IMR-90 (cell line): ENCODE data around the gene IGFBP3. TPM values are rescaled to one million over a fixed set of nuclear protein-coding genes. Genes with fewer than 3 reads are reported as not detected.

Experiments
- ATAC-seq: fragments of 200-7000 bp; cut with Tn5 transposase; 2 replicates; pipeline ENCODE4 v1.9.1; 2020; ENCODE audit warnings: low read depth, mild to moderate bottlenecking, moderate library complexity
- BruUV-seq: library from RNA; stranded (reverse); fragments of 400-500 nt; replicated peaks from 2 replicates; lab custom pipeline; 2021; lab: Mats Ljungman, UMichigan
- CTCF ChIA-PET: fragments of 300-600 bp; formaldehyde crosslinking; extraction: SDS; loops from one replicate; lab custom pipeline; 2021; ENCODE audit warnings: antibody characterized with exemption; lab: Yijun Ruan, JAX
- POLR2A ChIA-PET: fragments of 300-600 bp; sonication (Branson Sonifier 250); formaldehyde crosslinking; loops from one replicate; lab custom pipeline; 2022; ENCODE audit warnings: antibody characterized with exemption; ENCODE audit not compliant: unreplicated experiment; lab: Charles Lee
- DNase-seq: peaks from one replicate; pipeline ENCODE4 v3.0.0; 2013
- H2AFZ ChIP-seq: replicated peaks from 2 replicates; pipeline ENCODE3; 2013; ENCODE audit warnings: low read length, mild to moderate bottlenecking; ENCODE audit not compliant: poor library complexity
- H2AK5ac ChIP-seq: 2 replicates; pipeline ENCODE4 v1.6.1; 2013; ENCODE audit warnings: low read depth, low read length, inconsistent platforms
- H2AK9ac ChIP-seq: replicated peaks from 2 replicates; pipeline ENCODE3; 2013; ENCODE audit warnings: mild to moderate bottlenecking, low read depth, low read length, moderate library complexity; ENCODE audit not compliant: poor library complexity
- H2BK120ac ChIP-seq: 2 replicates; pipeline ENCODE4 v1.6.1; 2013; ENCODE audit warnings: low read depth, low read length, inconsistent platforms
- H2BK15ac ChIP-seq: 3 replicates; pipeline ENCODE4 v1.6.1; 2013; ENCODE audit warnings: low read depth, low read length, inconsistent platforms
- H2BK20ac ChIP-seq: 2 replicates; pipeline ENCODE4 v1.6.1; 2013; ENCODE audit warnings: low read depth, mild to moderate bottlenecking, inconsistent platforms, low read length, moderate library complexity
- H2BK5ac ChIP-seq: 2 replicates; pipeline ENCODE4 v1.6.1; 2013; ENCODE audit warnings: mild to moderate bottlenecking, low read depth, low read length, inconsistent platforms; ENCODE audit not compliant: poor library complexity, severe bottlenecking
- H3K14ac ChIP-seq: replicated peaks from 2 replicates; pipeline ENCODE4 v1.6.1; 2013; ENCODE audit warnings: low read depth, low read length, inconsistent platforms
- H3K18ac ChIP-seq: 2 replicates; pipeline ENCODE4 v1.6.1; 2013; ENCODE audit warnings: low read depth, low read length, control low read depth
- H3K23ac ChIP-seq: 2 replicates; pipeline ENCODE4 v1.6.1; 2013; ENCODE audit warnings: low read depth, low read length, inconsistent platforms
- H3K27ac ChIP-seq: 2 replicates; pipeline ENCODE4 v1.5.1; 2013; ENCODE audit warnings: mild to moderate bottlenecking, control low read depth, low read length; ENCODE audit not compliant: insufficient read depth
- H3K27me3 ChIP-seq: 2 replicates; pipeline ENCODE4 v1.6.1; 2013; ENCODE audit warnings: low read length; ENCODE audit not compliant: control insufficient read depth, insufficient read depth
- H3K36me3 ChIP-seq: 2 replicates; pipeline ENCODE4 v1.6.1; 2013; ENCODE audit warnings: low read length, mixed read lengths; ENCODE audit not compliant: control insufficient read depth, insufficient read depth
- H3K4ac ChIP-seq: 2 replicates; pipeline ENCODE4 v1.6.1; 2013; ENCODE audit warnings: low read depth, low read length, inconsistent platforms
- H3K4me1 ChIP-seq: 2 replicates; pipeline ENCODE4 v1.6.1; 2013; ENCODE audit warnings: low read length, mixed read lengths; ENCODE audit not compliant: control insufficient read depth, insufficient read depth
- H3K4me2 ChIP-seq: 2 replicates; pipeline ENCODE4 v1.6.1; 2013; ENCODE audit warnings: low read depth, mild to moderate bottlenecking, control low read depth, low read length, moderate library complexity
- H3K4me3 ChIP-seq: 2 replicates; pipeline ENCODE4 v1.5.1; 2013; ENCODE audit warnings: low read depth, mild to moderate bottlenecking, control low read depth, low read length, moderate library complexity; ENCODE audit not compliant: insufficient read depth
- H3K56ac ChIP-seq: 2 replicates; pipeline ENCODE4 v1.6.1; 2013; ENCODE audit warnings: low read length, inconsistent platforms; ENCODE audit not compliant: insufficient read depth; ENCODE audit errors: extremely low read depth
- H3K79me1 ChIP-seq, 2 experiments: 2 replicates each; pipeline ENCODE4 v1.6.1; 2013; ENCODE audit warnings: low read length in 2 of 2, inconsistent platforms in 1 of 2, low read depth in 1 of 2
- H3K9ac ChIP-seq: 2 replicates; pipeline ENCODE4 v1.6.1; 2013; ENCODE audit warnings: low read depth, low read length, control low read depth
- H3K9me1 ChIP-seq: 2 replicates; pipeline ENCODE4 v1.6.1; 2013; ENCODE audit warnings: low read length, inconsistent platforms; ENCODE audit not compliant: insufficient read depth
- H3K9me3 ChIP-seq: 2 replicates; pipeline ENCODE4 v1.6.1; 2013; ENCODE audit warnings: low read length; ENCODE audit not compliant: control insufficient read depth, insufficient read depth
- H4K20me1 ChIP-seq: 2 replicates; pipeline ENCODE4 v1.6.1; 2013; ENCODE audit warnings: low read length, inconsistent platforms; ENCODE audit not compliant: insufficient read depth
- H4K5ac ChIP-seq: 2 replicates; pipeline ENCODE4 v1.6.1; 2013; ENCODE audit warnings: mild to moderate bottlenecking, low read depth, low read length, control low read depth
- H4K8ac ChIP-seq, 2 experiments: 2 replicates each; pipeline ENCODE4 v1.6.1; 2013; ENCODE audit warnings: low read depth in 2 of 2, low read length in 2 of 2, control low read depth in 1 of 2, inconsistent platforms in 1 of 2
- H4K91ac ChIP-seq: 2 replicates; pipeline ENCODE4 v1.6.1; 2013; ENCODE audit warnings: low read depth, low read length, inconsistent platforms; ENCODE audit not compliant: insufficient read depth
- MXI1 ChIP-seq: IDR thresholded peaks from 2 replicates; pipeline ENCODE4 v1.6.1; 2012; ENCODE audit warnings: low read depth, mild to moderate bottlenecking, low read length, moderate library complexity, borderline replicate concordance
- SMC3 ChIP-seq: fragments of 150-350 bp; IDR thresholded peaks from 2 replicates; pipeline ENCODE4 v1.6.1; 2016; ENCODE audit warnings: low read depth, mild to moderate bottlenecking, antibody characterized with exemption, low read length, moderate library complexity
- WGBS, 2 experiments: methylation state at CpG; one replicate each; pipeline versions ENCODE4 v1.1.5 to v1.1.7; 2013; ENCODE audit warnings: missing lambda C conversion rate in 2 of 2; ENCODE audit not compliant: insufficient read length in 1 of 2; ENCODE audit errors: extremely low coverage in 2 of 2; 5-methylcytosine and 5-hydroxymethylcytosine counted together
- dilution Hi-C: fragments of 300-500 bp; cut with HindIII; formaldehyde crosslinking; loops from one replicate; pipeline ENCODE4 v1.14.3; 2018; ENCODE audit warnings: low sequenced_read_pairs; ENCODE audit not compliant: unreplicated experiment
- in situ Hi-C: fragments of 300-500 bp; cut with MboI; formaldehyde crosslinking; loops from 3 replicates; pipeline ENCODE4 v1.14.3; 2019; ENCODE audit warnings: low sequenced_read_pairs, inconsistent platforms, mixed read lengths
- intact Hi-C: fragments of 100-400 bp; cut with micrococcal nuclease; formaldehyde crosslinking; loops from 2 replicates; pipeline ENCODE4 v1.10.0; 2022
- polyA plus RNA-seq, 3 experiments: library from polyadenylated mRNA; depleted of rRNA; stranded (reverse); fragments of >200 nt; gene quantifications; 2 replicates each; pipeline ENCODE4 v1.2.3, GENCODE V29; 2012; ENCODE audit warnings: low replicate concordance in 1 of 3
- total RNA-seq: library from RNA; depleted of rRNA; stranded (reverse); fragments of >200 nt; gene quantifications from 2 replicates; pipeline ENCODE4 v1.2.3, GENCODE V29; 2012

Gene IGFBP3
- total and polyA plus RNA-seq, 2 of the 4 experiments (the other 2 are of a cell fraction) = 272 to 601 TPM

DNA sequence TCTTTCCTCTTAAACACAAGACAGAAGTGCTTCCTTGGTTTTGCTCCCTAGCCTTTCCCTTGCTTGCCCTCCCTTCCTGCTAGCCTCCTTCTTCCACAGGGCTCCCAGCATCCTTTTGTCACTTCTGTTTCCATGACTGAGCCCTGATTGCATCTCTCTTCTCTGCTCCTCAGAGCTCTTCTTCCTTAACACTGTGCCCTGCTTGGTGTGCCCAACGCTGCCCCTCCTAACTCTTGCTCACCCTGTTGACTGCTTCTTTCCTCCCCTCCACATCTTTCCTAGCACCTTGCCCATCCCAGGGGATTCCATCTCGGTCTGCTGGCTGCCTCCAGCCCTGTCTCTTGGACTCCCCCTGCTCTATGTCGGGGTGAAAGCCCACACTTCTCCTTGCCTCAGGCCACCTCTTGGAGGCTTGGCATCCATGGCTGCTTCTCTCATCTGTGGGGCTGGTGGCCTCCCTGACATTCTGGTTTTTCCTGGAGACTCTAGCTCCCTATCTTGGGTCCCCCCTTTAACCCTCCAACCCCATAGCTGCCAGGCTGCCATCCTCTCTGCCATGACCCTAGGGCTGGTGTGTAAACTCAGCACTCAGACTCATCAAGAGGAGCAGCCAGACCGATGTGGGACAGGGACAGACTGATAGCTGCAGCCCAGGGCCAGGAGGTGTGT is 26.9 kb downstream of the IGFBP3 start:
- CTCF ChIA-PET = interaction anchor here (1.1 kb wide), 1 partner anchor 1286 kb away, joined by 3 read pairs; no protein-coding TSS in a partner anchor
- Histone ChIP-seq H3K14ac (no peak overlapping the region), H3K23ac (no peak overlapping the region), H2BK120ac (no peak overlapping the region), H4K5ac (no peak overlapping the region), H2BK15ac (no peak overlapping the region), H3K36me3 (no peaks in the 10 kb centered on the region), H3K9ac (no peak overlapping the region), H3K56ac (no peak overlapping the region), H3K18ac (no peak overlapping the region), H3K27ac (no peak overlapping the region), H2AFZ (peak overlapping the region; percentile 8), H2BK5ac (no peak overlapping the region), H2BK20ac (no peak overlapping the region), H3K9me3 (no peaks in the 10 kb centered on the region), H3K9me1 (no peaks in the 10 kb centered on the region; the same call in 1 of the 2 replicates), H3K79me1 (no peaks in the 10 kb centered on the region), H2AK5ac (no peak overlapping the region), H3K27me3 (peaks cover 28% of the 10 kb centered on the region), H3K4me3 (no peak overlapping the region), H3K4ac (no peak overlapping the region), H4K91ac (no peak overlapping the region), H4K8ac (no peak overlapping the region), H3K4me1 (no peaks in the 10 kb centered on the region), H4K20me1 (no peaks in the 10 kb centered on the region), H3K4me2 (no peak overlapping the region), H2AK9ac (no peak overlapping the region)
- no peak for TF ChIP-seq SMC3
- no peak for TF ChIP-seq MXI1
- ATAC-seq (no peak), DNase-seq (no peak)
- in situ Hi-C loops (loop anchor here (5.0 kb wide), 1 partner anchor 1288 kb away; no protein-coding TSS in a partner anchor), dilution Hi-C loops (no loop called here), intact Hi-C loops (no loop called here)
- WGBS, 2 experiments = 65% methylated on average over 3 of the region's 4 CpGs; no CpG with 5 or more reads in 1 of the 2 experiments
- POLR2A ChIA-PET = no interaction called here
- BruUV-seq = no TSS peak
